SH-SY5Y (cell line): ENCODE measurements around the gene SCT.

Experiments used
- GATA2 ChIP-seq: IDR thresholded peaks from 2 replicates; pipeline ENCODE4 v1.6.1; 2011; ENCODE audit warnings: mild to moderate bottlenecking, low read depth, low read length
- GATA3 ChIP-seq: IDR thresholded peaks from 2 replicates; pipeline ENCODE4 v1.6.1; 2011; ENCODE audit warnings: low read depth, mild to moderate bottlenecking, low read length, moderate library complexity

The SCT gene

GRCh38 chr11:598005-598680 is 28.8 kb downstream of the SCT start:
- TF ChIP-seq GATA2 (no peak), GATA3 (no peak)

- TF ChIP-seq GATA3 (no peak), GATA2 (no peak)
These were observed 29.7 kb downstream of the SCT start for GRCh38 chr11:597166-597725.

GRCh38 chr11:596374-596773 is 30.6 kb downstream of the SCT start:
- TF ChIP-seq GATA2: no peak
- no peak for TF ChIP-seq GATA3

GRCh38 chr11:595400-595799 is 31.6 kb downstream of the SCT start:
- TF ChIP-seq GATA3: no peak
- no peak for TF ChIP-seq GATA2

GRCh38 chr11:593347-593746 is 33.6 kb downstream of the SCT start:
- TF ChIP-seq GATA2: no peak
- TF ChIP-seq GATA3: no peak

- no peak for TF ChIP-seq GATA3
These were observed 34.1 kb downstream of the SCT start for GRCh38 chr11:592918-593317.

GRCh38 chr11:592501-592900 is 34.5 kb downstream of the SCT start:
- TF ChIP-seq GATA3: no peak
- no peak for TF ChIP-seq GATA2

GRCh38 chr11:590997-591396 is 36.0 kb downstream of the SCT start:
- TF ChIP-seq GATA3 (no peak), GATA2 (no peak)

- TF ChIP-seq GATA2 (no peak), GATA3 (no peak)
These were observed 37.2 kb downstream of the SCT start for GRCh38 chr11:589798-590197.

- TF ChIP-seq GATA2: no peak
- TF ChIP-seq GATA3: no peak
These were observed 39.0 kb downstream of the SCT start for GRCh38 chr11:587978-588380.

GRCh38 chr11:587546-587945 is 39.4 kb downstream of the SCT start:
- TF ChIP-seq GATA2 (no peak), GATA3 (no peak)

- TF ChIP-seq GATA3: no peak
- no peak for TF ChIP-seq GATA2
These were observed 40.3 kb downstream of the SCT start for GRCh38 chr11:586376-587316.

- TF ChIP-seq GATA3: no peak
- no peak for TF ChIP-seq GATA2
These were observed 42.7 kb downstream of the SCT start for GRCh38 chr11:584287-584686.

GRCh38 chr11:581752-582151 is 45.2 kb downstream of the SCT start:
- no peak for TF ChIP-seq GATA3
- no peak for TF ChIP-seq GATA2

GRCh38 chr11:581342-581741 is 45.6 kb downstream of the SCT start:
- no peak for TF ChIP-seq GATA3
- no peak for TF ChIP-seq GATA2
